ENCODE data around the gene LCK.

DNA sequence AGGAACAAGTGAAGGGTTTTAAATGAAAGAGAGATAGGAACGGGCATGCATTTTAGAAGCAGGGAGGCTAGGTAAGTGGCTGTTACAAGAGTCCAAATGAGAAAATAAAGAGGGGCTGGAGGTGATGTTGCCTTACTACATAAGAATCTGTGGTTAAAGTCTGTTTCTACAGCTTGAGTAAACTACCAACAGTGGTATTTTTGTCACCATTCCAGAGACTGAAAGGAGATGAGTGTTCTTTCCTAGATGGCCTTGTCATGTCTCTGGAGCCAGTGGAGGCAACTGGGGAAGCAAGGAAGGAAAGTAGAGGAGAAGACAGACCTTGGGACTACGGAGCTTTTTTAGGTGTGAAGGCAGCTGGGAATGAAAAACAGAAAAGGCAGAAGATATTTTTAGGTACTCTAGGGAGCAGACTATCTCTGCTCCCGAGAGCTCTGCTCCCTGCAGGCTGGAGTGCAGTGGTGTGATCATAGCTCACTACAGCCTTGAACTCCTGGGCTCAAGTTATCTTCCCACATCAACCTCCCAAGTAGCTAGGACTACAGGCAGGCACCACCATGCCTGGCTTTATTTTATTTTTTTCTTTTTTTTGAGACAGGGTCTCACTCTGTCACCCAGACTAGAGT is 53.0 kb downstream of the LCK start:
- TF ChIP-seq, protein P1, sequence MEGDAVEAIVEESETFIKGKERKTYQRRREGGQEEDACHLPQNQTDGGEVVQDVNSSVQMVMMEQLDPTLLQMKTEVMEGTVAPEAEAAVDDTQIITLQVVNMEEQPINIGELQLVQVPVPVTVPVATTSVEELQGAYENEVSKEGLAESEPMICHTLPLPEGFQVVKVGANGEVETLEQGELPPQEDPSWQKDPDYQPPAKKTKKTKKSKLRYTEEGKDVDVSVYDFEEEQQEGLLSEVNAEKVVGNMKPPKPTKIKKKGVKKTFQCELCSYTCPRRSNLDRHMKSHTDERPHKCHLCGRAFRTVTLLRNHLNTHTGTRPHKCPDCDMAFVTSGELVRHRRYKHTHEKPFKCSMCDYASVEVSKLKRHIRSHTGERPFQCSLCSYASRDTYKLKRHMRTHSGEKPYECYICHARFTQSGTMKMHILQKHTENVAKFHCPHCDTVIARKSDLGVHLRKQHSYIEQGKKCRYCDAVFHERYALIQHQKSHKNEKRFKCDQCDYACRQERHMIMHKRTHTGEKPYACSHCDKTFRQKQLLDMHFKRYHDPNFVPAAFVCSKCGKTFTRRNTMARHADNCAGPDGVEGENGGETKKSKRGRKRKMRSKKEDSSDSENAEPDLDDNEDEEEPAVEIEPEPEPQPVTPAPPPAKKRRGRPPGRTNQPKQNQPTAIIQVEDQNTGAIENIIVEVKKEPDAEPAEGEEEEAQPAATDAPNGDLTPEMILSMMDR (IDR thresholded peaks at IDR 0.05; ENCODE audit: low read length), result no peak
- no peak for TF ChIP-seq EZH2 (IDR thresholded peaks at IDR 0.05; ENCODE audit: borderline replicate concordance, low read length)

All from OCI-LY1 (cell line).